ENCODE measurements around the gene MAPKAP1. TPM values are rescaled to one million over a fixed set of nuclear protein-coding genes. Genes with fewer than 3 reads are reported as not detected.

Gene MAPKAP1
- total and polyA plus RNA-seq, 9 of the 15 experiments (the other 6 are each of a cell fraction or from before 2014, with no cell fraction given), result 2.6 to 82.1 (median 61.1) TPM

DNA sequence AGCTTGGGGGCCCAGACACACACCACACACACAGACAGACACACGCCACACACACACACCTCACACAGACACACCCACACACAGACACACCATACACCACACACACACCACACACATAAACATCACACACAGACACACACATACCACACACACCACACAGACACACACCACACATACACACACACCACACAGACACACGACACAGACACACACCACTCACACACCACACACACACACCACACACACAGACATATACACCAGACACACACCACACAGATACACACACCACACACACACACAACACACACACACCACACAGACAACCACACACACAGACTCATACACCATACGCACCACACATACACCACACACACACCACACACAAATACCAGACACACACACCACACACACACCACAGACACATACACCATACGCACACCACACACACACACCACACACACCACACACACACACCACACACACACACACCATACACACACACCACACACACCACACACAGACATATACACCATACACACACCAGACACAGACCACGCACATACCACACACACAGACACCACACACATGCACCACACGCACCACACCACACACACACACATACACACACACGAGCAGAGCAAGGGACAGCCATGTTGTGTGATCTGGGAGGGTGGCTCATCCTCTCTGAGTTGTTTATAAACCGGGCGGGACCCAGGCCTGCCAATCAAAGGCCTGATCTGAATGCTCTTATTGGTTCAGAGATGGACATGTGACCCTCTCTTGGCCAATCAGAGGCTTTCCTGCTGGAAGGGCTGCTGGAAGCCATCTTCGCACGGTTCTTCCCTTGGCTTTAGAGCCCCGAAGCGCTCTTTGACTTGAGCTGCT, 297.1 kb downstream of the MAPKAP1 start (continued):
- TF ChIP-seq E2F1 (CRISPR knock-in tag; IDR thresholded peaks at IDR 0.05) (no peak), MAFG (tag; conservative IDR thresholded peaks at IDR 0.05) (no peak), BRD4 (IDR thresholded peaks at IDR 0.05) (no peak), LARP7 (IDR thresholded peaks at IDR 0.05) (peak; percentile 99), POLR2B (IDR thresholded peaks at IDR 0.05; ENCODE audit: low read depth, partially characterized antibody) (peak; percentile 60), NONO (IDR thresholded peaks at IDR 0.05; ENCODE audit: low read depth in 2 of 2, low read length in 1 of 2) (no peak), TBP (optimal IDR thresholded peaks at IDR 0.05; ENCODE audit: low read depth, low read length) (peak; percentile 47), BRCA1 (IDR thresholded peaks at IDR 0.05) (no peak), BRCA1 (CRISPR knock-in tag; IDR thresholded peaks at IDR 0.05) (no peak), TRIM28 (IDR thresholded peaks at IDR 0.05) (no peak), RNF2 (IDR thresholded peaks at IDR 0.05) (no peak), PCBP2 (IDR thresholded peaks at IDR 0.05; ENCODE audit: low read depth, low read length, poor library complexity, severe bottlenecking) (no peak), RBFOX2 (IDR thresholded peaks at IDR 0.05; ENCODE audit: low read depth, low read length) (peak; percentile 59)
- TF ChIP-seq, protein P1, sequence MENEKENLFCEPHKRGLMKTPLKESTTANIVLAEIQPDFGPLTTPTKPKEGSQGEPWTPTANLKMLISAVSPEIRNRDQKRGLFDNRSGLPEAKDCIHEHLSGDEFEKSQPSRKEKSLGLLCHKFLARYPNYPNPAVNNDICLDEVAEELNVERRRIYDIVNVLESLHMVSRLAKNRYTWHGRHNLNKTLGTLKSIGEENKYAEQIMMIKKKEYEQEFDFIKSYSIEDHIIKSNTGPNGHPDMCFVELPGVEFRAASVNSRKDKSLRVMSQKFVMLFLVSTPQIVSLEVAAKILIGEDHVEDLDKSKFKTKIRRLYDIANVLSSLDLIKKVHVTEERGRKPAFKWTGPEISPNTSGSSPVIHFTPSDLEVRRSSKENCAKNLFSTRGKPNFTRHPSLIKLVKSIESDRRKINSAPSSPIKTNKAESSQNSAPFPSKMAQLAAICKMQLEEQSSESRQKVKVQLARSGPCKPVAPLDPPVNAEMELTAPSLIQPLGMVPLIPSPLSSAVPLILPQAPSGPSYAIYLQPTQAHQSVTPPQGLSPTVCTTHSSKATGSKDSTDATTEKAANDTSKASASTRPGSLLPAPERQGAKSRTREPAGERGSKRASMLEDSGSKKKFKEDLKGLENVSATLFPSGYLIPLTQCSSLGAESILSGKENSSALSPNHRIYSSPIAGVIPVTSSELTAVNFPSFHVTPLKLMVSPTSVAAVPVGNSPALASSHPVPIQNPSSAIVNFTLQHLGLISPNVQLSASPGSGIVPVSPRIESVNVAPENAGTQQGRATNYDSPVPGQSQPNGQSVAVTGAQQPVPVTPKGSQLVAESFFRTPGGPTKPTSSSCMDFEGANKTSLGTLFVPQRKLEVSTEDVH (IDR thresholded peaks at IDR 0.05; ENCODE audit: low read depth, partially characterized antibody), result no peak
- TF ChIP-seq, protein P2, sequence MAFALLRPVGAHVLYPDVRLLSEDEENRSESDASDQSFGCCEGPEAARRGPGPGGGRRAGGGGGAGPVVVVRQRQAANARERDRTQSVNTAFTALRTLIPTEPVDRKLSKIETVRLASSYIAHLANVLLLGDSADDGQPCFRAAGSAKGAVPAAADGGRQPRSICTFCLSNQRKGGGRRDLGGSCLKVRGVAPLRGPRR (CRISPR knock-in tag; IDR thresholded peaks at IDR 0.05), result no peak
- TF ChIP-seq, protein P3, sequence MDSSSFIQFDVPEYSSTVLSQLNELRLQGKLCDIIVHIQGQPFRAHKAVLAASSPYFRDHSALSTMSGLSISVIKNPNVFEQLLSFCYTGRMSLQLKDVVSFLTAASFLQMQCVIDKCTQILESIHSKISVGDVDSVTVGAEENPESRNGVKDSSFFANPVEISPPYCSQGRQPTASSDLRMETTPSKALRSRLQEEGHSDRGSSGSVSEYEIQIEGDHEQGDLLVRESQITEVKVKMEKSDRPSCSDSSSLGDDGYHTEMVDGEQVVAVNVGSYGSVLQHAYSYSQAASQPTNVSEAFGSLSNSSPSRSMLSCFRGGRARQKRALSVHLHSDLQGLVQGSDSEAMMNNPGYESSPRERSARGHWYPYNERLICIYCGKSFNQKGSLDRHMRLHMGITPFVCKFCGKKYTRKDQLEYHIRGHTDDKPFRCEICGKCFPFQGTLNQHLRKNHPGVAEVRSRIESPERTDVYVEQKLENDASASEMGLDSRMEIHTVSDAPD (CRISPR knock-in tag; IDR thresholded peaks at IDR 0.05), result no peak
- TF ChIP-seq, protein P4, sequence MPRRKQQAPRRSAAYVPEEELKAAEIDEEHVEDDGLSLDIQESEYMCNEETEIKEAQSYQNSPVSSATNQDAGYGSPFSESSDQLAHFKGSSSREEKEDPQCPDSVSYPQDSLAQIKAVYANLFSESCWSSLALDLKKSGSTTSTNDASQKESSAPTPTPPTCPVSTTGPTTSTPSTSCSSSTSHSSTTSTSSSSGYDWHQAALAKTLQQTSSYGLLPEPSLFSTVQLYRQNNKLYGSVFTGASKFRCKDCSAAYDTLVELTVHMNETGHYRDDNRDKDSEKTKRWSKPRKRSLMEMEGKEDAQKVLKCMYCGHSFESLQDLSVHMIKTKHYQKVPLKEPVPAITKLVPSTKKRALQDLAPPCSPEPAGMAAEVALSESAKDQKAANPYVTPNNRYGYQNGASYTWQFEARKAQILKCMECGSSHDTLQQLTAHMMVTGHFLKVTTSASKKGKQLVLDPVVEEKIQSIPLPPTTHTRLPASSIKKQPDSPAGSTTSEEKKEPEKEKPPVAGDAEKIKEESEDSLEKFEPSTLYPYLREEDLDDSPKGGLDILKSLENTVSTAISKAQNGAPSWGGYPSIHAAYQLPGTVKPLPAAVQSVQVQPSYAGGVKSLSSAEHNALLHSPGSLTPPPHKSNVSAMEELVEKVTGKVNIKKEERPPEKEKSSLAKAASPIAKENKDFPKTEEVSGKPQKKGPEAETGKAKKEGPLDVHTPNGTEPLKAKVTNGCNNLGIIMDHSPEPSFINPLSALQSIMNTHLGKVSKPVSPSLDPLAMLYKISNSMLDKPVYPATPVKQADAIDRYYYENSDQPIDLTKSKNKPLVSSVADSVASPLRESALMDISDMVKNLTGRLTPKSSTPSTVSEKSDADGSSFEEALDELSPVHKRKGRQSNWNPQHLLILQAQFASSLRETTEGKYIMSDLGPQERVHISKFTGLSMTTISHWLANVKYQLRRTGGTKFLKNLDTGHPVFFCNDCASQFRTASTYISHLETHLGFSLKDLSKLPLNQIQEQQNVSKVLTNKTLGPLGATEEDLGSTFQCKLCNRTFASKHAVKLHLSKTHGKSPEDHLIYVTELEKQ (CRISPR knock-in tag; IDR thresholded peaks at IDR 0.05), result no peak
- TF ChIP-seq, protein P5, sequence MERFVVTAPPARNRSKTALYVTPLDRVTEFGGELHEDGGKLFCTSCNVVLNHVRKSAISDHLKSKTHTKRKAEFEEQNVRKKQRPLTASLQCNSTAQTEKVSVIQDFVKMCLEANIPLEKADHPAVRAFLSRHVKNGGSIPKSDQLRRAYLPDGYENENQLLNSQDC (CRISPR knock-in tag; IDR thresholded peaks at IDR 0.05), result no peak

Data from K562 (cell line).